Endothelial cell (in vitro differentiated cells): ENCODE results near the gene TGIF1. TPM values are rescaled to one million over a fixed set of nuclear protein-coding genes. Genes with fewer than 3 reads are reported as not detected.

Source experiments
- DNase-seq: peaks from one replicate; pipeline ENCODE4 v3.0.0; 2021; ENCODE audit warnings: low spot score
- H3K27ac Mint-ChIP-seq: one replicate; pipeline ENCODE4 v1.8.0; 2021; ENCODE audit warnings: mixed read lengths, inconsistent platforms; ENCODE audit not compliant: unreplicated experiment
- H3K27me3 Mint-ChIP-seq: one replicate; pipeline ENCODE4 v1.8.0; 2021; ENCODE audit warnings: mild to moderate bottlenecking, moderate library complexity, mixed read lengths, inconsistent platforms; ENCODE audit not compliant: unreplicated experiment
- H3K36me3 Mint-ChIP-seq: one replicate; pipeline ENCODE4 v1.8.0; 2021; ENCODE audit warnings: mild to moderate bottlenecking, low read depth, mixed read lengths, inconsistent platforms; ENCODE audit not compliant: unreplicated experiment
- H3K4me1 Mint-ChIP-seq: one replicate; pipeline ENCODE4 v1.8.0; 2021; ENCODE audit warnings: mild to moderate bottlenecking, mixed read lengths, inconsistent platforms; ENCODE audit not compliant: unreplicated experiment
- H3K4me3 Mint-ChIP-seq: one replicate; pipeline ENCODE4 v1.8.0; 2021; ENCODE audit warnings: mild to moderate bottlenecking, mixed read lengths, inconsistent platforms; ENCODE audit not compliant: unreplicated experiment
- H3K9me3 Mint-ChIP-seq: one replicate; pipeline ENCODE4 v1.8.0; 2021; ENCODE audit warnings: mixed read lengths, inconsistent platforms; ENCODE audit not compliant: unreplicated experiment
- total RNA-seq: library from RNA; stranded (reverse); fragmentation: NEBNext Ultra II Directional; extraction: Animal tissue kit (Norgen Biotek cat#: 25700); gene quantifications from one replicate; pipeline ENCODE4 v1.2.1, GENCODE V29; 2021; ENCODE audit not compliant: unreplicated experiment
- TF ChIP-seq, protein P1 (sequence below): fragments of 200-600 bp; sonication (generic); IDR thresholded peaks from one replicate; pipeline ENCODE4 v1.5.0; 2021; ENCODE audit warnings: antibody characterized with exemption; ENCODE audit not compliant: unreplicated experiment

The TGIF1 gene
- total RNA-seq, 1 donor from 2014 or later = 72.5 TPM

DNA sequence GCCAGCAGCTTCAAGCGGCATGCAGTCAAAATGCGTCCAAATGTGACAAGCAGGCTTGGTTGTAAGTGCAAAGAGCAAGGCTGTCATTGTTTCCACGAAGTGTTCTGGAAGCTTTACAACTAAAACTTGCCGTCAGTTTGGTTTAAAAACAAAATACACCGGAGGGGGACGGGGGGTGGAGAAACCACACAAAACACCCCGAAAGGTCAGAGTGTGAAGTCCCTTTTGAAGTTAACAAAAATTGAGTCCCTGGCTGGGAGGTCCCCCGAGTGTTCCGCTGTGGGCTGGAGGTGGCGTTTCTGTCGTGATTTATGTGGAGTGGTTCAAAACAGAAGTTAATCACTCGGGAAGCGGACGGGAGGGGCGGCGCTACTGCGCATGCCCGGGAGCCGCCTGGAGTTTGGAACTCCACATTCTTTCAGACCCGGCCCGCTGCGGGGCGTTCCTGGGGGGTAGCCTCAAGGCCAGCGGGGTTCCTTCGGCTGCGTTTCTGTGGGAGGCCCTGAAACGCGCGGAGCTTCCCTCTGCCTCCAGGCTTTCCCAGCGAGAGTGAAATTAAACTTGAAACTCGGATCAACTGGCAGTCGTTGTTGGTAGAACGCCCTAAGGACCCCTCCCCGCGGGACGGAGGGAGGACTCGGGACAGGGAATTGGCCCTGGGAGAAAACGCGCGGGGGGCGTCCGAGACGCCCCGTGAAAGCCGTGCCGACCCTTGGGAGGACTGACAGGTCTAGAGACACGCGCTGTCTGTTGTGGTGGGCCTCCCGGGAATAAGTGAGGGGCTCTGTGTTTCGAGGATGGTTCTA lies 1.4 kb downstream of the TGIF1 start:
- peaks cover 20% of the 10 kb centered on the region for H3K36me3 Mint-ChIP-seq
- peak overlapping the region; percentile 97 for H3K27ac Mint-ChIP-seq
- peaks cover 45% of the 10 kb centered on the region for H3K27me3 Mint-ChIP-seq
- TF ChIP-seq, protein P1, sequence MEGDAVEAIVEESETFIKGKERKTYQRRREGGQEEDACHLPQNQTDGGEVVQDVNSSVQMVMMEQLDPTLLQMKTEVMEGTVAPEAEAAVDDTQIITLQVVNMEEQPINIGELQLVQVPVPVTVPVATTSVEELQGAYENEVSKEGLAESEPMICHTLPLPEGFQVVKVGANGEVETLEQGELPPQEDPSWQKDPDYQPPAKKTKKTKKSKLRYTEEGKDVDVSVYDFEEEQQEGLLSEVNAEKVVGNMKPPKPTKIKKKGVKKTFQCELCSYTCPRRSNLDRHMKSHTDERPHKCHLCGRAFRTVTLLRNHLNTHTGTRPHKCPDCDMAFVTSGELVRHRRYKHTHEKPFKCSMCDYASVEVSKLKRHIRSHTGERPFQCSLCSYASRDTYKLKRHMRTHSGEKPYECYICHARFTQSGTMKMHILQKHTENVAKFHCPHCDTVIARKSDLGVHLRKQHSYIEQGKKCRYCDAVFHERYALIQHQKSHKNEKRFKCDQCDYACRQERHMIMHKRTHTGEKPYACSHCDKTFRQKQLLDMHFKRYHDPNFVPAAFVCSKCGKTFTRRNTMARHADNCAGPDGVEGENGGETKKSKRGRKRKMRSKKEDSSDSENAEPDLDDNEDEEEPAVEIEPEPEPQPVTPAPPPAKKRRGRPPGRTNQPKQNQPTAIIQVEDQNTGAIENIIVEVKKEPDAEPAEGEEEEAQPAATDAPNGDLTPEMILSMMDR = no peak
- H3K4me3 Mint-ChIP-seq = peak overlapping the region; percentile 98
- DNase-seq = peak; percentile 87
- H3K4me1 Mint-ChIP-seq = peaks cover 46% of the 10 kb centered on the region
- H3K9me3 Mint-ChIP-seq = no peaks in the 10 kb centered on the region

DNA sequence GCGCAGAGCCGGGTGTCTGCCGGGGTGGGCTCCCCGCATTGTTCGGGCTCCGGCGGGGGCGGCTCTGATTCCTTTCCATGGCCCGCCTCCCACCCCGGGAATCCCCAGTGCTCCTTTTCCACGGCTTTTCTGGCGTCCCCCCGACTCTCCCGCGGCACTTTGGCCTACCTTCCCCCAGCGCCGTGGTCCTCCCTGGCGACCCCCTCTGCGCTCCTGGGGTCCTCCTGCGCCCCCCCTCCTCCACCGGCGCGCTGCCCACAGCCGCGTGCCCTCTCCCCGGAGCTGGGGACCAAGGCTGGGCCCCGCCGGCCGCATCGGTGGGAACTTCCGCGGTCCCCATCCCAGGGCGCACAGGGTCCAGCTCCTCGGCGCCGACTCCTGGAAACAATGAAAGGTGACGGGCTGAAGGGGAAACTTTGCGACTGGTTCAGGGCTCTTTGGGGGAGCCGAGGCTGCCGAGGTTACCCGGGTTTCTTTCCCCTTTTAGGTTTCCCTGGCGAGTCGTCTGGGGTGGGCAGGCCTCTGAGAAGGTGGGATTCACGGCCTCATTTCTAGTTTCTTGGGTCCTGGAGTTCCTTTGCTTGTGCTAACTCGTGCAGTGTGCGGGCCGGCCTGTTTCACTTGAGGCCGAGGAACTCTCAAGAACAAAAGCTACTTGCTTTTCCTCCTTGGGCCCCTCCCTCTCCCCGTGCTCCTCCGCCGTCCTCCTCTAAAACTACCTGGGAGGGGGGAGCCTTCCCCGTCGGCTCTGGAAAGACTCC lies 2.2 kb downstream of the TGIF1 start:
- TF ChIP-seq, protein P1 = no peak
- peak overlapping the region; percentile 98 for H3K4me3 Mint-ChIP-seq
- peak; percentile 41 for DNase-seq
- peaks cover 46% of the 10 kb centered on the region for H3K4me1 Mint-ChIP-seq
- H3K27me3 Mint-ChIP-seq = peaks cover 41% of the 10 kb centered on the region
- peaks cover 27% of the 10 kb centered on the region for H3K36me3 Mint-ChIP-seq
- H3K9me3 Mint-ChIP-seq = no peaks in the 10 kb centered on the region
- peak overlapping the region; percentile 97 for H3K27ac Mint-ChIP-seq

DNA sequence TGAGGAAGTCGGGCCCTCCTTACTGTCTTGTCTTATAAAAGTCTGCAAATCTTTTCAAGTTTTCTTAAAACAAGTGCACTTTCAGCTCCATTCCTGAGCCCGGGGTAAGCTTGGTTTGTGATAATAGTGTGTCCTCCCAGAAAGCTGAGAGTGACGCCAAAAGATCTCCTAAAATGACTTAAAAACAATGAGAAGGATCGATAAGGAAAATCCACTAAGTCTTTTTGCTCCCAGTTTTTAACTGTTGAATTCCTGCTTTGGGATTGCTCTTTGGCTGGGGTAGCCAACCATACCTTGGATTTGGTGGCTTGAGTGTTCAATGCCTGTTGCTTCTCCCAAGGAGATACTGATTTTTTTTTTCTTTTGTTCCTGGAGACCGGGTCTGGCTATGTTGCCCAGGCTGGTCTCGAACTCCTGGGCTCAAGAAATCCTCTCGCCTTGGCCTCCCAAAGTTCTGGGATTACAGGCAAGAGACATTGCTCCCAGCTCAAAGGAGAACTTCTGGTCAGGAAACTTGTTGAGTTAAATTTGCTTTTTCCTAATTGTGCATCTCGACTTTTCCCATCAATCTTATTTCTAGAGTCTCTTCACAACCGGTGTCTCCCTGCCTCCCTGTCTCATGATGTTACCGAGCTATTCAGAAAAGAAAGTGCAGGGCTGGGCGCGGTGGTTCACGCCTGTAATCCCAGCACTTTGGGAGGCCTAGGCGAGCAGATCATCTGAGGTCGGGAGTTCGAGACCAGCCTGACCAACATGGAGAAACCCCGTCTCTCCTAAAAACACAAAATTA lies 3.0 kb downstream of the TGIF1 start:
- peaks cover 34% of the 10 kb centered on the region for H3K36me3 Mint-ChIP-seq
- peak; percentile 10 for DNase-seq
- peak overlapping the region; percentile 98 for H3K4me3 Mint-ChIP-seq
- H3K4me1 Mint-ChIP-seq = peaks cover 50% of the 10 kb centered on the region
- H3K27ac Mint-ChIP-seq = peak overlapping the region; percentile 97
- no peaks in the 10 kb centered on the region for H3K9me3 Mint-ChIP-seq
- H3K27me3 Mint-ChIP-seq = peaks cover 34% of the 10 kb centered on the region
- TF ChIP-seq, protein P1 = no peak

DNA sequence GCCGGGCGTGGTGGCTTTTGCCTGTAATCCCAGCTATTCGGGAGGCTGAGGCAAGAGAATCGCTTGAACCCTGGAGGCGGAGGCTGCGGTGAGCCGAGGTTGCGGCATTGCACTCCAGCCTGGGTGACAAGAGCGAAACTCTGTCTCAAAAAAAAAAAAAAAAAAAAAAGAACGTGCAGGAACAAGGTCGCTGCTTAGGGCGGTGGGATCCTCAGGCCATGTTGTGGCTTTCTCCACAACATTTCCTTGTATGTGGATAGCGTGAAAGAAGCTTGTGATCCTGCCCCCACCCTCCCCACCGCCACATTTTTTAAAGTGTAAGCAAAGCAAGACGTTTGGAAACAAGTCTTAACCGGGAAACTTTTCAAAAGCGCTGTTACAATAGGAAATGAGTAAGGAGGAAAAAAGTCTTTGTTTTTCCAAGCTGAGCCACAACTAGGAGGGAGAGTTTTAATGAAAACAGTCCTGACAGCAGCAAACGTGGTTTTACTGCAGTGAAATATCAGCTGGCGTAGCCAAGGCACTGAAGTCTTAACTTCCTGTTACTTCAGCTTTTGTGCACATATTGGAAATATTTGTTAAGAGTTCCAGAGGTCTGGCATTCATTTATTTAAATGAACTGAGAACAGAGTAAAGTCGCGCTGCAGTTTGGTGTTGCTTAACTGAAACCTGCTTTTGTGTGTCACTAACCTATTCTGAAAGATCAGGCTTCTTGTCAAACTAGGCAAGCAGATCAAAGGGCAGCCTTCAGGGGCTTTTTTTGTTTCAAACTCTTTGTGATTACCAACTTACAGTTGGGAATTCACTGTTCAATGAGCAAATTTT lies 3.8 kb downstream of the TGIF1 start:
- Mint-ChIP-seq H3K27ac (peak overlapping the region; percentile 97), H3K36me3 (peaks cover 39% of the 10 kb centered on the region), H3K27me3 (peaks cover 28% of the 10 kb centered on the region), H3K9me3 (no peaks in the 10 kb centered on the region), H3K4me1 (peaks cover 57% of the 10 kb centered on the region), H3K4me3 (peak overlapping the region; percentile 98)
- TF ChIP-seq, protein P1 = no peak
- peak; percentile 27 for DNase-seq
